ENCODE measurements around the gene SCNM1.

DNA sequence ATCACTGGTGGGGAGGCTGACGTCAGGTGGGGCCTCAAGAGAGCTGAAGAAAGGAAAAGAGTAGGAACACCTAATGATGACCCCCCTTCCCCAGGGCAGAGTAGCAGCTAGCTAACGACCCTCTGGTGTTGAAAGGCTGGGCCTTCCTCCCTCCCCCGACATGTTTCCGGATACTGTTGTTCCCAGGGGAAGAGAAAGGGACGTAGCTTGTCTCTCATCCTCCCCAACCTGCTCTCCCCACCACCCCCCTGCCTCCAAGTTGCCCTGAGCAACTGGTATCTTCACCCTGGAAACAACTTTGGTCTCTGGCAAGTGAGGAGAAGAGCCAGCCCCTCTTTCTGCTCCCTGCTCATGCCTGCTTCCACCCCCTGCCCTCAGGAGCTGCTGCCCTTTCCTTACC, 22.0 kb upstream of the SCNM1 start:
- TF ChIP-seq POLR2A (IDR thresholded peaks at IDR 0.05) (no peak), EP300 (IDR thresholded peaks at IDR 0.05) (no peak)
- TF ChIP-seq, protein P1, sequence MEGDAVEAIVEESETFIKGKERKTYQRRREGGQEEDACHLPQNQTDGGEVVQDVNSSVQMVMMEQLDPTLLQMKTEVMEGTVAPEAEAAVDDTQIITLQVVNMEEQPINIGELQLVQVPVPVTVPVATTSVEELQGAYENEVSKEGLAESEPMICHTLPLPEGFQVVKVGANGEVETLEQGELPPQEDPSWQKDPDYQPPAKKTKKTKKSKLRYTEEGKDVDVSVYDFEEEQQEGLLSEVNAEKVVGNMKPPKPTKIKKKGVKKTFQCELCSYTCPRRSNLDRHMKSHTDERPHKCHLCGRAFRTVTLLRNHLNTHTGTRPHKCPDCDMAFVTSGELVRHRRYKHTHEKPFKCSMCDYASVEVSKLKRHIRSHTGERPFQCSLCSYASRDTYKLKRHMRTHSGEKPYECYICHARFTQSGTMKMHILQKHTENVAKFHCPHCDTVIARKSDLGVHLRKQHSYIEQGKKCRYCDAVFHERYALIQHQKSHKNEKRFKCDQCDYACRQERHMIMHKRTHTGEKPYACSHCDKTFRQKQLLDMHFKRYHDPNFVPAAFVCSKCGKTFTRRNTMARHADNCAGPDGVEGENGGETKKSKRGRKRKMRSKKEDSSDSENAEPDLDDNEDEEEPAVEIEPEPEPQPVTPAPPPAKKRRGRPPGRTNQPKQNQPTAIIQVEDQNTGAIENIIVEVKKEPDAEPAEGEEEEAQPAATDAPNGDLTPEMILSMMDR (IDR thresholded peaks at IDR 0.05), result no peak
